ENCODE results near the gene GALNT2.

GALNT2 gene

GRCh38 chr1:230073371-230074035 is 6.5 kb downstream of the GALNT2 start:
- Histone ChIP-seq H3K9me3 (ENCODE audit: control insufficient read depth, low read length) (no peaks in the 10 kb centered on the region), H3K4me1 (ENCODE audit: control insufficient read depth, insufficient read depth, low read length) (peaks cover 51% of the 10 kb centered on the region), H3K36me3 (ENCODE audit: control insufficient read depth, insufficient read depth, low read length, severe bottlenecking) (peaks cover 4% of the 10 kb centered on the region), H3K27me3 (replicated peaks; ENCODE audit: control insufficient read depth, insufficient read depth, low read length) (no peaks in the 10 kb centered on the region), H3K9ac (ENCODE audit: low read length) (peak overlapping the region; percentile 59), H3K4me3 (ENCODE audit: low read length) (peak overlapping the region; percentile 26)
- peak; percentile 77 for DNase-seq (ENCODE audit: low read depth)

DNA sequence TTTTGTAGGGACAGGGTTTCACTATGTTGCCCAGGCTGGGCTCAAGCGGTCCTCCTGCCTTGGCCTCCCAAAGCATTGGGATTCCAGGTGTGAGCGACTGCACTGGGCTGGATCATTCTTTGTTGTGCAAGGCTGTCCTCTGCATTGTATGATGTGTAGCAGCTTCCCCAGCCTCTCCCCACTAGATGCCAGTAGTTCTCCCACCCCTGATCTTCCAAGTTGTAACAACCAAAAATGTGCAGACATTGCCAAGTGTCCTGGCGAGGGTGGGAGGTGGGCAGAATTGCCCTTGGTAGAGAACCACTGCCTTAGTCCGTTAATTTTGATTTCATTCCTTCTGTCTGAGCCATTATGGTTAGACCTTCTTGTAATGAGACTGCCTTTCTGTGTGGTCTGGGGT is 7.2 kb downstream of the GALNT2 start:
- H3K27me3 ChIP-seq (replicated peaks; ENCODE audit: control insufficient read depth, insufficient read depth, low read length) = no peaks in the 10 kb centered on the region
- H3K36me3 ChIP-seq (ENCODE audit: control insufficient read depth, insufficient read depth, low read length, severe bottlenecking) = peaks cover 4% of the 10 kb centered on the region
- peaks cover 51% of the 10 kb centered on the region for H3K4me1 ChIP-seq (ENCODE audit: control insufficient read depth, insufficient read depth, low read length)
- H3K9me3 ChIP-seq (ENCODE audit: control insufficient read depth, low read length) = no peaks in the 10 kb centered on the region
- DNase-seq (ENCODE audit: low read depth) = no peak
- H3K9ac ChIP-seq (ENCODE audit: low read length) = peak overlapping the region; percentile 59
- H3K4me3 ChIP-seq (ENCODE audit: low read length) = peak overlapping the region; percentile 26

DNA sequence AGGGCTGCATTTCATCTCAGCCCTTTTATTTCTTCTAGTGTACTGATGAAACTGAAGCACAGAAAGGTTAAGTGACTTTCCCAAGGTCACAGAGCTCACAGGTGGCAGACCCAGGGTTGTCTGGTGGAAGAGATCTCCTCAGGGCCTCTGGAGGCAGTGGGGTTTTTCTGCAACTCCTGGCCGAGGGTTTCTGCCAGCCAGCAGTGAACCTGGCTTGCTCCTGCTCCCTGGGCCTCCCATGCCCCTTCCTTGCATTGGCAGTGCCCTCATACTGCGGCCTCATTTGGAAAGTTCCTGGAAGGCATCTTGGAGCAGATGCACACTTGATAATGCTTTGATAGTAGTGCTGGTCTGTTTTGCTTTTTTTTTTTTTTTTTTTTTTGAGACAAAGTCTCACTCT is 7.7 kb downstream of the GALNT2 start:
- peaks cover 51% of the 10 kb centered on the region for H3K4me1 ChIP-seq (ENCODE audit: control insufficient read depth, insufficient read depth, low read length)
- DNase-seq (ENCODE audit: low read depth) = no peak

GRCh38 chr1:230076121-230076520 is 9.1 kb downstream of the GALNT2 start:
- no peak for DNase-seq (ENCODE audit: low read depth)
- no peak overlapping the region for H3K4me3 ChIP-seq (ENCODE audit: low read length)
- H3K9ac ChIP-seq (ENCODE audit: low read length) = no peak overlapping the region
- peaks cover 50% of the 10 kb centered on the region for H3K4me1 ChIP-seq (ENCODE audit: control insufficient read depth, insufficient read depth, low read length)
- H3K36me3 ChIP-seq (ENCODE audit: control insufficient read depth, insufficient read depth, low read length, severe bottlenecking) = peaks cover 4% of the 10 kb centered on the region
- H3K27me3 ChIP-seq (replicated peaks; ENCODE audit: control insufficient read depth, insufficient read depth, low read length) = no peaks in the 10 kb centered on the region
- no peaks in the 10 kb centered on the region for H3K9me3 ChIP-seq (ENCODE audit: control insufficient read depth, low read length)

More for the DNA sequence above, 7.7 kb downstream of the GALNT2 start:
- Histone ChIP-seq H3K9me3 (ENCODE audit: control insufficient read depth, low read length) (no peaks in the 10 kb centered on the region), H3K27me3 (replicated peaks; ENCODE audit: control insufficient read depth, insufficient read depth, low read length) (no peaks in the 10 kb centered on the region), H3K9ac (ENCODE audit: low read length) (no peak overlapping the region), H3K36me3 (ENCODE audit: control insufficient read depth, insufficient read depth, low read length, severe bottlenecking) (peaks cover 4% of the 10 kb centered on the region), H3K4me3 (ENCODE audit: low read length) (no peak overlapping the region)

DNA sequence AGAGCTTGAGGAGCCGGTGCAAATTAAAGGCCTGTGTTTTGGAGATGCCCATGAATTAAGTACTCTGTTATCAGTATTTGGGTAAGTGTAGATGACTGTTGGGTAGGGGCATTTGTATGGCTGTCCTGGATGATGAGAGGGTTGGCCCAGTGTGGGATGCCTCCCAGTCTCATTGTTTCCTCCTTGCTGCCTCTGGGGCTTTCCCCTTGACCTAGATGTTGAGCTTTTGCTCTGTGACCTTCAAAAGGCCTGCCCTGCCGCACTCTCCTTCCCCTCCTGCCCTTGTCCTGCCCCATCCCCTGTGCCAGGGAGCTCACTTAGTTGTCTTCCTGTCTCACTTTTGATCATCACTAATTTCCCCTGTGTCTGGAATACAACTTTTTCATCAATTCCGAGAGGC is 10.0 kb downstream of the GALNT2 start:
- Histone ChIP-seq H3K4me1 (ENCODE audit: control insufficient read depth, insufficient read depth, low read length) (peaks cover 54% of the 10 kb centered on the region), H3K4me3 (ENCODE audit: low read length) (no peak overlapping the region), H3K9me3 (ENCODE audit: control insufficient read depth, low read length) (no peaks in the 10 kb centered on the region), H3K9ac (ENCODE audit: low read length) (no peak overlapping the region), H3K36me3 (ENCODE audit: control insufficient read depth, insufficient read depth, low read length, severe bottlenecking) (peaks cover 4% of the 10 kb centered on the region), H3K27me3 (replicated peaks; ENCODE audit: control insufficient read depth, insufficient read depth, low read length) (no peaks in the 10 kb centered on the region)
- DNase-seq (ENCODE audit: low read depth) = no peak

DNA sequence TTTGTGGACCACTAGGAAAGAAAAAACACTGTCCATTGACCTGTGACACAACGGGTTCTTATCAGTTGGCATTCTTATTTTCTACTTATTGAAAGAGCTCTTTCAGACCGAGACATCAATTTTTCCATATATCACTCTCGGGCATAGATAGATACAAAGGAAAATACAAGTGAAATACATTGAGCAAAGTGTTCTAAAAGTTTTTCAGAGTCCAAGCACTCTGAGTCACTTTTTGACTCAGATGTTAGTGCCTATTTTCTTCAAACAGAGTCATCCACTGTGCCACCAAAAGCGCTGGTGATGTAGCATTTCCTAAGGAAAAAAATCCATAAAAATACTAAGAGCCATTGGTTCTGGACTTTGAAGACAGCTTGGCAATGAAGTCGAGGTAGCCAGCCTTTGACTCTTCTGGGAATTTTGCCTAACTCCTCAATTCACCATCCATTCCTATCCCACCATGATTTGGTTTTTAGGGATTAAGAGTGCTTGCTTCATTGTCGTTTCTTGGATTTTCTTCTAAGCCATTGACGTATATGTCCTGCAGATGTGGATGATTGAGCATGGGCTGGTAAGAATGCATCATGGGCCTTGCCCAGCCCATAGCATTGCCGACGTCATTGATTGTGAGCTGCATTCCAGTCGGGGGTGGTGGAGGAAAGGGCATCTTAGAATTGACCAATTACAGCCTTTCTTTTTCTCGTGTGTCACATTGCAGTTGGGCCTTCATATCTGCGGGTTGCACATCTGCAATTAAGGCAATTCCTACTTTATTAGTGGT is 10.6 kb downstream of the GALNT2 start:
- Histone ChIP-seq H3K27me3 (replicated peaks; ENCODE audit: control insufficient read depth, insufficient read depth, low read length) (no peaks in the 10 kb centered on the region), H3K4me3 (ENCODE audit: low read length) (no peak overlapping the region), H3K9ac (ENCODE audit: low read length) (no peak overlapping the region), H3K9me3 (ENCODE audit: control insufficient read depth, low read length) (no peaks in the 10 kb centered on the region), H3K4me1 (ENCODE audit: control insufficient read depth, insufficient read depth, low read length) (peaks cover 54% of the 10 kb centered on the region), H3K36me3 (ENCODE audit: control insufficient read depth, insufficient read depth, low read length, severe bottlenecking) (peaks cover 4% of the 10 kb centered on the region)
- DNase-seq (ENCODE audit: low read depth) = no peak

- Histone ChIP-seq H3K36me3 (ENCODE audit: control insufficient read depth, insufficient read depth, low read length, severe bottlenecking) (peaks cover 4% of the 10 kb centered on the region), H3K9me3 (ENCODE audit: control insufficient read depth, low read length) (no peaks in the 10 kb centered on the region), H3K4me1 (ENCODE audit: control insufficient read depth, insufficient read depth, low read length) (peaks cover 48% of the 10 kb centered on the region), H3K27me3 (replicated peaks; ENCODE audit: control insufficient read depth, insufficient read depth, low read length) (no peaks in the 10 kb centered on the region), H3K4me3 (ENCODE audit: low read length) (no peak overlapping the region), H3K9ac (ENCODE audit: low read length) (no peak overlapping the region)
- no peak for DNase-seq (ENCODE audit: low read depth)
Observed at GRCh38 chr1:230079199-230080024, 12.4 kb downstream of the GALNT2 start.

DNA sequence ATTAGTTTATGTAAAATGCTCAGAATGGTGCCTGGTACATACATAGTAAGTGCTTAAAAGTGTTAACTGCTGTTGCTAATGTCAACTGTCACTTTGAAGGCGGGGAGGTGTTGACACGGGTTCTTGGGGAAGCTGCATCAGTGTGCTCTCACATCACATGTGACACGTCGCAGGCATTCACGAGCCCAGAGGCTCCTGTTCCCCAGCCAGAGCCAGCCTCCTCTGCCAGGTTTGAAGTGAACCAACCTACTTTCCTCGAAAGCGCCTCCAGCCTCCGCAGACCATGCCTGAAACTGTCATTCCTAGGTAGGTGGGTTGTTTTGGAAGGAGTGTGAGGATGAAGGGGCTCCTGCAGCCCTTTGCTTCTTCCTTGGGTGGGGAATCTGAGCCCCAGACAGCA is 13.8 kb downstream of the GALNT2 start:
- Histone ChIP-seq H3K9ac (ENCODE audit: low read length) (no peak overlapping the region), H3K27me3 (replicated peaks; ENCODE audit: control insufficient read depth, insufficient read depth, low read length) (no peaks in the 10 kb centered on the region), H3K4me3 (ENCODE audit: low read length) (no peak overlapping the region), H3K4me1 (ENCODE audit: control insufficient read depth, insufficient read depth, low read length) (peaks cover 58% of the 10 kb centered on the region), H3K36me3 (ENCODE audit: control insufficient read depth, insufficient read depth, low read length, severe bottlenecking) (peaks cover 4% of the 10 kb centered on the region), H3K9me3 (ENCODE audit: control insufficient read depth, low read length) (no peaks in the 10 kb centered on the region)
- DNase-seq (ENCODE audit: low read depth) = no peak

DNA sequence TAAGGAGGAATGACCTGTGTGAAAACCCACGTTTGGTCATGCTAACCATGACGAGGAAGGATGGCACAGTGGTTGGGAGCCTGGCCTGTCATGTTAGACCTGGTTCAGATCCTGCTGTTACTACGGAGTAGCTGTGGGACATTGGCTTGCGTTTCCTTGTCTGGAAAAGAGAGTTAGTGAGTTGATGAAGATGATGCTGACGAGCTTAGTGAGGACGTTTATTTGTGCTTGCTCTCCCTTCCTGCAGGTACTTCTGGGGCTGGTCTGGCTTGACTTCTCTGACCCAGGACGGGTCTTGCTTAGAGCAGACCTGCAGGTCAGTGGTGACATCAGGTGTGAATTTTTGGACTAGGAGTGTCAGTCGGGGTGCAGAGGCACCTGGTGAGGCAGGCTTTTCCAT is 14.7 kb downstream of the GALNT2 start:
- Histone ChIP-seq H3K9me3 (ENCODE audit: control insufficient read depth, low read length) (no peaks in the 10 kb centered on the region), H3K4me3 (ENCODE audit: low read length) (no peak overlapping the region), H3K4me1 (ENCODE audit: control insufficient read depth, insufficient read depth, low read length) (peaks cover 66% of the 10 kb centered on the region), H3K36me3 (ENCODE audit: control insufficient read depth, insufficient read depth, low read length, severe bottlenecking) (no peaks in the 10 kb centered on the region), H3K27me3 (replicated peaks; ENCODE audit: control insufficient read depth, insufficient read depth, low read length) (no peaks in the 10 kb centered on the region), H3K9ac (ENCODE audit: low read length) (no peak overlapping the region)
- DNase-seq (ENCODE audit: low read depth) = no peak

DNA sequence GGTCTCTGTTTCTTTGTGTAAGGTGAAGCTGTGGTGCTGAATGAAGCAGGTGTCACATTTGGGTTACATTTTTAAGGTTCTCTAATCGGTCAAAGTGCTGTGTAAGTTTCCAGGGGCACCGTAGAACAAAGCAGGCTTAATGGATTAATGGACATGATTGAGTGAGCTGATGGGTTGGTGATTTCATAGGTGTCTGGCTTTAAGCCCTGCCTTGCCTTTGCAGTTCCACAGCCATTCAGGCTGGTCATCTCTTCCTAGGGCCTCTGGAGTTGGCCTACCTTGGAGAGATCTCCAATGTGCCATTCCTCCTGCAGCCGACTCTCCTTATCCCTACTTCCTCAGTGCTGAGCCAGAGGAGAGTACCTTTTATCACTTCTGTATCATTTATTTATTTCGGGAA is 15.2 kb downstream of the GALNT2 start:
- H3K9me3 ChIP-seq (ENCODE audit: control insufficient read depth, low read length) = no peaks in the 10 kb centered on the region
- no peak for DNase-seq (ENCODE audit: low read depth)
- peaks cover 68% of the 10 kb centered on the region for H3K4me1 ChIP-seq (ENCODE audit: control insufficient read depth, insufficient read depth, low read length)
- no peaks in the 10 kb centered on the region for H3K36me3 ChIP-seq (ENCODE audit: control insufficient read depth, insufficient read depth, low read length, severe bottlenecking)
- H3K4me3 ChIP-seq (ENCODE audit: low read length) = no peak overlapping the region
- no peak overlapping the region for H3K9ac ChIP-seq (ENCODE audit: low read length)
- H3K27me3 ChIP-seq (replicated peaks; ENCODE audit: control insufficient read depth, insufficient read depth, low read length) = no peaks in the 10 kb centered on the region

GRCh38 chr1:230083053-230083452 is 16.0 kb downstream of the GALNT2 start:
- no peaks in the 10 kb centered on the region for H3K9me3 ChIP-seq (ENCODE audit: control insufficient read depth, low read length)
- no peak overlapping the region for H3K4me3 ChIP-seq (ENCODE audit: low read length)
- H3K4me1 ChIP-seq (ENCODE audit: control insufficient read depth, insufficient read depth, low read length) = peaks cover 68% of the 10 kb centered on the region

More at GRCh38 chr1:230083053-230083452, 16.0 kb downstream of the GALNT2 start:
- no peak overlapping the region for H3K9ac ChIP-seq (ENCODE audit: low read length)
- H3K27me3 ChIP-seq (replicated peaks; ENCODE audit: control insufficient read depth, insufficient read depth, low read length) = no peaks in the 10 kb centered on the region
- H3K36me3 ChIP-seq (ENCODE audit: control insufficient read depth, insufficient read depth, low read length, severe bottlenecking) = no peaks in the 10 kb centered on the region
- no peak for DNase-seq (ENCODE audit: low read depth)
